ENCODE data around the gene NAA15. TPM values are rescaled to one million over a fixed set of nuclear protein-coding genes. Genes with fewer than 3 reads are reported as not detected.

NAA15 gene
- total and polyA plus RNA-seq, 12 donors = 4.6 to 36.4 (median 29.0) TPM

GRCh38 chr4:139314047-139314800 lies 12.9 kb downstream of the NAA15 start:
- no peaks in the 10 kb centered on the region for H3K9me3 ChIP-seq (replicated peaks in 1 of 3)
- peaks cover 22 to 58% of the 10 kb centered on the region in 2 donors for H3K4me1 ChIP-seq (replicated peaks in 1 of 2)

GRCh38 chr4:139315221-139315675 lies 13.9 kb downstream of the NAA15 start:
- DNase-seq = peak in 6 of 7 donors; percentile 25 to 61 (median 50)
- Histone ChIP-seq H3K9me3 (replicated peaks in 1 of 3) (no peaks in the 10 kb centered on the region), H3K4me3 (peak overlapping the region in 1 of 4 donors; percentile 25), H3K27ac (peak overlapping the region in 4 of 5 donors; percentile 4 to 78 (median 68)), H3K27me3 (no peaks in the 10 kb centered on the region), H3K4me1 (replicated peaks in 1 of 2) (peaks cover 22 to 58% of the 10 kb centered on the region in 2 donors), H3K36me3 (replicated peaks in 1 of 2) (no peaks in the 10 kb centered on the region)
- intact Hi-C loops (cut with DNase I) = no loop called here
- WGBS, 4 donors = 57 to 74% (median 59%) methylated on average over 13 of the region's 13 CpGs
- no peak for TF ChIP-seq CTCF (IDR thresholded peaks at IDR 0.05)
- no peak for TF ChIP-seq POLR2A (IDR thresholded peaks at IDR 0.05)

More at GRCh38 chr4:139314047-139314800, 12.9 kb downstream of the NAA15 start:
- Histone ChIP-seq H3K27me3 (no peaks in the 10 kb centered on the region), H3K27ac (peak overlapping the region in 2 of 5 donors; percentile 67 to 78), H3K4me3 (no peak overlapping the region), H3K36me3 (replicated peaks in 1 of 2) (no peaks in the 10 kb centered on the region)
- whole genome bisulfite sequencing, 4 donors = 89 to 97% (median 93%) methylated on average over 4 of the region's 4 CpGs
- intact Hi-C loops (cut with DNase I) = no loop called here
- DNase-seq = no peak
- no peak for TF ChIP-seq CTCF (IDR thresholded peaks at IDR 0.05)
- no peak for TF ChIP-seq POLR2A (IDR thresholded peaks at IDR 0.05)

GRCh38 chr4:139316733-139317132 lies 15.4 kb downstream of the NAA15 start:
- no peaks in the 10 kb centered on the region for H3K27me3 ChIP-seq
- no peak overlapping the region for H3K27ac ChIP-seq
- H3K4me3 ChIP-seq = no peak overlapping the region
- H3K9me3 ChIP-seq (replicated peaks in 1 of 3) = no peaks in the 10 kb centered on the region
- no peak for TF ChIP-seq POLR2A (IDR thresholded peaks at IDR 0.05)
- no peak for TF ChIP-seq CTCF (IDR thresholded peaks at IDR 0.05)
- DNase-seq = no peak
- H3K4me1 ChIP-seq (replicated peaks in 1 of 2) = peaks cover 19 to 47% of the 10 kb centered on the region in 2 donors
- intact Hi-C loops (cut with DNase I) = no loop called here
- WGBS, 4 donors = 88 to 96% (median 94%) methylated on average over 2 of the region's 2 CpGs
- no peaks in the 10 kb centered on the region for H3K36me3 ChIP-seq (replicated peaks in 1 of 2)

- no peaks in the 10 kb centered on the region for H3K9me3 ChIP-seq (replicated peaks in 1 of 3)
- peaks cover 10 to 38% of the 10 kb centered on the region in 2 donors for H3K4me1 ChIP-seq (replicated peaks in 1 of 2)
- no peaks in the 10 kb centered on the region for H3K27me3 ChIP-seq
- intact Hi-C loops (cut with DNase I) = no loop called here
- TF ChIP-seq CTCF (IDR thresholded peaks at IDR 0.05) = no peak
- TF ChIP-seq POLR2A (IDR thresholded peaks at IDR 0.05) = no peak
- H3K36me3 ChIP-seq (replicated peaks in 1 of 2) = no peaks in the 10 kb centered on the region
- no peak for DNase-seq
- H3K27ac ChIP-seq = no peak overlapping the region
- no peak overlapping the region for H3K4me3 ChIP-seq
These were observed 16.3 kb downstream of the NAA15 start for GRCh38 chr4:139317635-139318034.
